OCI-LY3 (cell line): ENCODE results near the gene LRFN5.

Experiments
- EZH2phosphoT487 ChIP-seq: fragments of 200-600 bp; shearing (Covaris generic); IDR thresholded peaks from 2 replicates; pipeline ENCODE4 v1.6.1; 2018; ENCODE audit warnings: antibody characterized with exemption, mixed run types, low read depth
- TF ChIP-seq, protein P1 (sequence below): fragments of 200-600, 300-600 bp; sonication (generic); IDR thresholded peaks from 2 replicates; pipeline ENCODE4 v1.5.1; 2014; ENCODE audit warnings: antibody characterized with exemption, low read length, low read depth

DNA sequence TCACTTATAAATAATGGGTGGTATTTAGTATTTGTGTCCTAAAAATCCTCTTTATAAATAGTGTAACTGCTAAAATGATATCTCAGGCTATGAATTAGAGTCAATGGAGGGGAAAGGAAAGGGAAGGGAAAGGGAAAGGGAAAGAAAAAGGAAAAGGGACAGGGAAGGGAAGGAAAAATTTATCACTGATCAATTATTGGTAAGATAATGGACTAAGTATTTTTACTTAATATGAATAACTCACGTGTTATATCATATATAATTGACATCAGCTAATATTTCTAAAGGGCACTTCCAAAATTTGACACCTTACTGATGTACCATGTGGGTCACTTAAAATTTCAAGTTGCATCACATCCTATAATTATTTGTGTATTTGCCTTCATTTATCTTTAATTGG is 193.1 kb downstream of the LRFN5 start:
- TF ChIP-seq, protein P1, sequence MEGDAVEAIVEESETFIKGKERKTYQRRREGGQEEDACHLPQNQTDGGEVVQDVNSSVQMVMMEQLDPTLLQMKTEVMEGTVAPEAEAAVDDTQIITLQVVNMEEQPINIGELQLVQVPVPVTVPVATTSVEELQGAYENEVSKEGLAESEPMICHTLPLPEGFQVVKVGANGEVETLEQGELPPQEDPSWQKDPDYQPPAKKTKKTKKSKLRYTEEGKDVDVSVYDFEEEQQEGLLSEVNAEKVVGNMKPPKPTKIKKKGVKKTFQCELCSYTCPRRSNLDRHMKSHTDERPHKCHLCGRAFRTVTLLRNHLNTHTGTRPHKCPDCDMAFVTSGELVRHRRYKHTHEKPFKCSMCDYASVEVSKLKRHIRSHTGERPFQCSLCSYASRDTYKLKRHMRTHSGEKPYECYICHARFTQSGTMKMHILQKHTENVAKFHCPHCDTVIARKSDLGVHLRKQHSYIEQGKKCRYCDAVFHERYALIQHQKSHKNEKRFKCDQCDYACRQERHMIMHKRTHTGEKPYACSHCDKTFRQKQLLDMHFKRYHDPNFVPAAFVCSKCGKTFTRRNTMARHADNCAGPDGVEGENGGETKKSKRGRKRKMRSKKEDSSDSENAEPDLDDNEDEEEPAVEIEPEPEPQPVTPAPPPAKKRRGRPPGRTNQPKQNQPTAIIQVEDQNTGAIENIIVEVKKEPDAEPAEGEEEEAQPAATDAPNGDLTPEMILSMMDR, result no peak
- TF ChIP-seq EZH2phosphoT487, result no peak
